ENCODE results near the gene CFAP46. TPM values are rescaled to one million over a fixed set of nuclear protein-coding genes. Genes with fewer than 3 reads are reported as not detected.

The CFAP46 gene
- total RNA-seq, 1 donor from 2014 or later = 1.5 TPM

GRCh38 chr10:132980426-132981172, 38.2 kb upstream of the CFAP46 start:
- peak; percentile 16 for DNase-seq
- intact Hi-C loops (cut with micrococcal nuclease) = no loop called here

GRCh38 chr10:132979491-132980425, 37.4 kb upstream of the CFAP46 start:
- ATAC-seq = no peak
- no peak for DNase-seq
- intact Hi-C loops (cut with micrococcal nuclease) = no loop called here

More at GRCh38 chr10:132980426-132981172, 38.2 kb upstream of the CFAP46 start:
- no peak for ATAC-seq

- no peak for DNase-seq
- no peak for ATAC-seq
- intact Hi-C loops (cut with micrococcal nuclease) = no loop called here
These were observed 36.2 kb upstream of the CFAP46 start for GRCh38 chr10:132978542-132978941.

- ATAC-seq (no peak), DNase-seq (no peak)
- intact Hi-C loops (cut with micrococcal nuclease) = no loop called here
These were observed 35.4 kb upstream of the CFAP46 start for GRCh38 chr10:132977807-132978206.

GRCh38 chr10:132977076-132977475, 34.7 kb upstream of the CFAP46 start:
- intact Hi-C loops (cut with micrococcal nuclease) = no loop called here
- ATAC-seq (no peak), DNase-seq (peak; percentile 22)

GRCh38 chr10:132975831-132976682, 33.7 kb upstream of the CFAP46 start:
- intact Hi-C loops (cut with micrococcal nuclease) = no loop called here
- DNase-seq = no peak
- ATAC-seq = no peak

- intact Hi-C loops (cut with micrococcal nuclease) = no loop called here
- ATAC-seq (no peak), DNase-seq (no peak)
These were observed 32.8 kb upstream of the CFAP46 start for GRCh38 chr10:132974886-132975830.

GRCh38 chr10:132974249-132974796, 32.0 kb upstream of the CFAP46 start:
- intact Hi-C loops (cut with micrococcal nuclease) = no loop called here

GRCh38 chr10:132973903-132974241, 31.5 kb upstream of the CFAP46 start:
- DNase-seq = no peak
- no peak for ATAC-seq
- intact Hi-C loops (cut with micrococcal nuclease) = no loop called here

More at GRCh38 chr10:132974249-132974796, 32.0 kb upstream of the CFAP46 start:
- no peak for ATAC-seq
- no peak for DNase-seq

- DNase-seq (no peak), ATAC-seq (no peak)
- intact Hi-C loops (cut with micrococcal nuclease) = no loop called here
These were observed 30.9 kb upstream of the CFAP46 start for GRCh38 chr10:132972986-132973902.

- intact Hi-C loops (cut with micrococcal nuclease) = no loop called here
- ATAC-seq (no peak), DNase-seq (no peak)
These were observed 30.0 kb upstream of the CFAP46 start for GRCh38 chr10:132972149-132972985.

GRCh38 chr10:132971448-132972148, 29.2 kb upstream of the CFAP46 start:
- intact Hi-C loops (cut with micrococcal nuclease) = no loop called here
- ATAC-seq (no peak), DNase-seq (no peak)

GRCh38 chr10:132970641-132971438, 28.5 kb upstream of the CFAP46 start:
- ATAC-seq = no peak
- intact Hi-C loops (cut with micrococcal nuclease) = no loop called here
- no peak for DNase-seq

- intact Hi-C loops (cut with micrococcal nuclease) = no loop called here
- ATAC-seq (peak; percentile 23), DNase-seq (no peak)
These were observed 25.2 kb upstream of the CFAP46 start for GRCh38 chr10:132967540-132967939.
